CD4-positive, alpha-beta T cell treated with Interleukin-6 at 100 ng/mL for 8 hours (primary cell): Measurements from ENCODE around the gene HOOK2.
"Not testable (repeated sequence)": the region's sequence is repeated elsewhere in the genome, so short reads cannot be mapped to it uniquely, and the experiment has no call there.

Experiments
- DNase-seq: peaks from one replicate; pipeline ENCODE4 v3.0.0-alpha.2; 2020; ENCODE audit warnings: mixed read lengths, low spot score

HOOK2 gene

DNA sequence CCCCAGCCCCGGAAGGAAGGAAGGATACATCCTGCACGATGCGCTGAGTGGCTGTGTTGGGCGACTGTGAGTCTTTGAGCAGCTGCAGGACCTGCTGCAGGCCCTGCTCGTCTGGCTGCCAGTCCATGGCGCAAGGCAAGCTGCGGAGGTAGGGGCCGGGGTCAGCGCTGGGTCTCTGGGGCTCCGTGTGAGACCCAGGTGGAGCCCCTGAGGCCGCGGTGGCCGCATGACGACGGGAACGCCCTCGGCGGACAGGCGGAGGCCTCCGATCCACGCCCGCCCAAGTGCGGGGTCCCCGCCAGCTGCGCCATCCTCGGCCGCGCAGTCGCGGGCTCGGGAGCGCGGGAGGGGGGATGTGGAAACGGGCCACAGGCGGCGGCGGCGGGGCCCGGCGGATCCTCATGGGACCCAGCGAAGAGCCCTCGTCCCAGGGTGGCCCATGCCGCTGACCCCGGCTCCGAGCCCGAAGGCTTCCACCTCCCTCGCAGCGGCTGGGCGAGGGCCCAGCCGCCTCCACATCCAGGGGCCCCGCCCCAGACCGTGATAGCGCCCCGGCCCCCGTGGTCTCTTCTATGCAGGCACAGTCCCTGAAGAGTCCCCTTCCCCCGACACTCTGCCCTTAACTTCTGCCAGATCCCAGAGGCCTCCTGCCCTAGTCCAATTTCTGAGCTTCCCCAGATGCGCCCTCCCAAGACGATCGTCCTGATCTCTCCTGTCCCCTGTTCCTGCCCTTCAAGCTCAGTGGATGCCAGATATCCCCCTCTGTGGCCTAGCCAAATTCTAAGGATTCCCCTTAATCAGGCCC lies 54.3 kb downstream of the HOOK2 start:
- DNase-seq = no peak

DNA sequence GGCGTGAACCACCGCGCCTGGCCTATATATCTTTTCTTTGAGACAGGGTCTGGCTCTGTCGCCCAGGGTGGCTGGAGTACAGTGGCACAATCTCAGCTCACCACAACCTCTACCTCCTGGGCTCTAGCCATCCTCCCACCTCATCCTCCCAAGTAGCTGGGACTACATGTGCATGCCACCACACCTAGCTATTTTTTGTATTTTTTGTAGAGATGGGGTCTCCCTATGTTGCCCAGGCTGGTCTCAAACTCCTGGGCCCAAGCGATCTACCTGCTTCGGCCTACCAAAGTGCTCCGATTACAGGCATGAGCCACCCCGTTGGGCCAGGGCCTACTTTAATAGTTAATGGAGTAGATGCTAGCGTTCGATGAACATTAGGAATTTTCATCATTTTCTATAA lies 55.1 kb downstream of the HOOK2 start:
- DNase-seq = no peak

DNA sequence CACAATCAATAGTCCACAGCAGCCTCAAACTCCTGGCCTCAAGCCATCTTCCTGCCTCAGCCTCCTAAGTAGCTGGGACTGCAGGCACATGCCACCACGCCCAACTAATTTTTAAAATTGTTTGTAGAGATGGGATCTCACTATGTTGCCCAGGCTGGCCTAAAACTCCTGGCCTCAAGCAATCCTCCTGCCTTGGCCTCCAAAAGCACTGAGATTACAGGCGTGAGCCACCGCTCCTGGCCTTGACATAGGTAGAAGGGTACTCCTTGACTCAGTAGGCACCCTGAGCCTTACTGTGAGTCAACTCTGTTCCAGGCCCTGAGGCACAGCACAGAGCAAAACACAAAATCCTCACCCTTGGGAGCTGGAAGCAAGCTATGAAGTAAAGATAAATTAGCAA lies 59.4 kb downstream of the HOOK2 start:
- no peak for DNase-seq

DNA sequence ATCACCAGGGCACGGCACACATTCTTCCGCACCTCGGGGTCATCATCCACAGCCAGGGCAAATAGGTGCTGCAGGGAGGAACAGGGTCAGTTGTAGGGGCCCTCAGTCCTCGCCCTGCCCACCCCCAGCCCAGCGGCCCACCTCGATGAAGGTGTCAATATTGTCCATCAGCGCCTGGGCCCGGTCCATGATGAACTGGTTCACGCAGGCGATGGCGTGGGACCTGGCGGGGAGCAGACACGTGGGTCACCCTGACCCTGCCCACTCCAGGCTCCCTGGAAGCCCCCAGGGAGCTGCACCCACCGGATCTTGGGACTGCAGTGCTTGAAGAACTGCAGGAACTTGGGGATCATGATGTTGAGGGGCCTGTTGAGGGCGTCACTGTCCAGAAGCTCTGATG lies 60.2 kb downstream of the HOOK2 start:
- no peak for DNase-seq

DNA sequence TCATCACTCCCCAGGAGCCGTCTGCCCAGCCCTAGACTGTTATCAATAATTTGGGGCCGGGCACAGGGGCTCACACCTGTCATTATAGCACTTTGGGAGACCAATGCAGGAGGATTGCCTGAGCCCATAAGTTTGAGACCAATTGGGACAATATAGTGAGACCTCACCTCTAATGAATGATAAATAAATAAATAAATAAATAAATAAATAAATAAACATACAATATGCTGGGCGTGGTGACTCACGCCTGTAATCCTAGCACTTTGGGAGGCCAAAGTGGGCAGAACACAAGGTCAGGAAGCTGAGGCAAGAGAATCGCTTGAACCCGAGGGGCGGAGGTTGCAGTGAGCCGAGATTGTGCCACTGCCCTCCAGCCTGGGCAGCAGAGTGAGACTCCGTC lies 62.0 kb downstream of the HOOK2 start:
- not testable (repeated sequence) for DNase-seq
